Type B pancreatic cell (in vitro differentiated cells): ENCODE data around the gene GKN2. TPM values are rescaled to one million over a fixed set of nuclear protein-coding genes. Genes with fewer than 3 reads are reported as not detected.

Experiments
- DNase-seq: peaks from one replicate; pipeline ENCODE4 v3.0.0; 2021; ENCODE audit warnings: mixed read lengths; ENCODE audit not compliant: unreplicated experiment; ENCODE audit errors: extremely low spot score
- H3K27ac Mint-ChIP-seq: 2 replicates; pipeline ENCODE4 v1.8.0; 2021; ENCODE audit warnings: mild to moderate bottlenecking, mixed read lengths
- H3K27me3 Mint-ChIP-seq: 2 replicates; pipeline ENCODE4 v1.8.0; 2021; ENCODE audit warnings: mixed read lengths
- H3K36me3 Mint-ChIP-seq: 2 replicates; pipeline ENCODE4 v1.8.0; 2021; ENCODE audit warnings: mixed read lengths
- H3K4me1 Mint-ChIP-seq: one replicate; pipeline ENCODE4 v1.8.0; 2021; ENCODE audit warnings: mixed read lengths; ENCODE audit not compliant: unreplicated experiment
- H3K4me3 Mint-ChIP-seq: 2 replicates; pipeline ENCODE4 v1.8.0; 2021; ENCODE audit warnings: mild to moderate bottlenecking, mixed read lengths
- H3K9me3 Mint-ChIP-seq: 2 replicates; pipeline ENCODE4 v1.8.0; 2021; ENCODE audit warnings: mixed read lengths
- total RNA-seq: library from RNA; stranded (reverse); gene quantifications from 2 replicates; pipeline ENCODE4 v1.2.1, GENCODE V29; 2021; ENCODE audit warnings: low replicate concordance
- TF ChIP-seq, protein P1 (sequence below): fragments of 200-600 bp; sonication (generic); conservative IDR thresholded peaks from 2 replicates; pipeline ENCODE4 v1.5.0; 2021; ENCODE audit warnings: antibody characterized with exemption, mild to moderate bottlenecking

Gene GKN2
- total RNA-seq, 1 donor from 2014 or later, result 0.92 TPM

- Mint-ChIP-seq H3K4me1 (no peaks in the 10 kb centered on the region), H3K27me3 (peaks cover 25% of the 10 kb centered on the region), H3K36me3 (no peaks in the 10 kb centered on the region), H3K27ac (no peak overlapping the region), H3K4me3 (no peak overlapping the region), H3K9me3 (no peaks in the 10 kb centered on the region)
- TF ChIP-seq, protein P1, sequence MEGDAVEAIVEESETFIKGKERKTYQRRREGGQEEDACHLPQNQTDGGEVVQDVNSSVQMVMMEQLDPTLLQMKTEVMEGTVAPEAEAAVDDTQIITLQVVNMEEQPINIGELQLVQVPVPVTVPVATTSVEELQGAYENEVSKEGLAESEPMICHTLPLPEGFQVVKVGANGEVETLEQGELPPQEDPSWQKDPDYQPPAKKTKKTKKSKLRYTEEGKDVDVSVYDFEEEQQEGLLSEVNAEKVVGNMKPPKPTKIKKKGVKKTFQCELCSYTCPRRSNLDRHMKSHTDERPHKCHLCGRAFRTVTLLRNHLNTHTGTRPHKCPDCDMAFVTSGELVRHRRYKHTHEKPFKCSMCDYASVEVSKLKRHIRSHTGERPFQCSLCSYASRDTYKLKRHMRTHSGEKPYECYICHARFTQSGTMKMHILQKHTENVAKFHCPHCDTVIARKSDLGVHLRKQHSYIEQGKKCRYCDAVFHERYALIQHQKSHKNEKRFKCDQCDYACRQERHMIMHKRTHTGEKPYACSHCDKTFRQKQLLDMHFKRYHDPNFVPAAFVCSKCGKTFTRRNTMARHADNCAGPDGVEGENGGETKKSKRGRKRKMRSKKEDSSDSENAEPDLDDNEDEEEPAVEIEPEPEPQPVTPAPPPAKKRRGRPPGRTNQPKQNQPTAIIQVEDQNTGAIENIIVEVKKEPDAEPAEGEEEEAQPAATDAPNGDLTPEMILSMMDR, result no peak
- DNase-seq, result no peak
Measured at GRCh38 chr2:68937346-68938055, 15.2 kb downstream of the GKN2 start.

DNA sequence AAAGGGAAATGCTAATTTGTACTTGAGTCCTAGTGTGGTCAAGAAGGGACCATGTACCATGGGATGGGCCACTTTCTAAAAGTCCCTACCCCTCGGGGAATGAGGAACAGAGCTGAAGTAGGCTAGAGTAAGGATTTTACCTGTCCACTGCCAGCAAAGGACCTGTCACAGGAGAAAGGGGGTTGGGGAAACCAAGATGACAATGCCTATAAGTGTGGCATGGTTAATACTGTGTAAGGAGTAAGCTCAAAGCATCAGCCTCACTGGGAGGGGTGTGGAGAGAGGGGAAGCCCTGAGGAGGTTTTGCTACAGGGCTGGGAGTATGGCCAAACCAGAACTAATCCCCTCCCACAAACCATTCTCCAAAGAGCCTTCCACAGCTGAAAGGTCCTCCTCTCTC is 15.8 kb downstream of the GKN2 start:
- H3K27me3 Mint-ChIP-seq, result peaks cover 21% of the 10 kb centered on the region
- no peaks in the 10 kb centered on the region for H3K36me3 Mint-ChIP-seq
- H3K4me3 Mint-ChIP-seq, result no peak overlapping the region
- H3K4me1 Mint-ChIP-seq, result no peaks in the 10 kb centered on the region
- H3K9me3 Mint-ChIP-seq, result no peaks in the 10 kb centered on the region
- DNase-seq, result no peak
- H3K27ac Mint-ChIP-seq, result no peak overlapping the region
- TF ChIP-seq, protein P1, result no peak

- no peak for DNase-seq
- Mint-ChIP-seq H3K27ac (no peak overlapping the region), H3K4me1 (no peaks in the 10 kb centered on the region)
Measured at GRCh38 chr2:68936427-68936826, 16.3 kb downstream of the GKN2 start.

GRCh38 chr2:68935471-68935870 is 17.2 kb downstream of the GKN2 start:
- no peaks in the 10 kb centered on the region for H3K4me1 Mint-ChIP-seq
- TF ChIP-seq, protein P1, result no peak
- no peak overlapping the region for H3K27ac Mint-ChIP-seq
- no peaks in the 10 kb centered on the region for H3K36me3 Mint-ChIP-seq
- H3K27me3 Mint-ChIP-seq, result peaks cover 15% of the 10 kb centered on the region
- no peak for DNase-seq
- H3K4me3 Mint-ChIP-seq, result no peak overlapping the region
- no peaks in the 10 kb centered on the region for H3K9me3 Mint-ChIP-seq

More at GRCh38 chr2:68936427-68936826, 16.3 kb downstream of the GKN2 start:
- Mint-ChIP-seq H3K36me3 (no peaks in the 10 kb centered on the region), H3K27me3 (peaks cover 21% of the 10 kb centered on the region), H3K9me3 (no peaks in the 10 kb centered on the region), H3K4me3 (no peak overlapping the region)
- TF ChIP-seq, protein P1, result no peak

DNA sequence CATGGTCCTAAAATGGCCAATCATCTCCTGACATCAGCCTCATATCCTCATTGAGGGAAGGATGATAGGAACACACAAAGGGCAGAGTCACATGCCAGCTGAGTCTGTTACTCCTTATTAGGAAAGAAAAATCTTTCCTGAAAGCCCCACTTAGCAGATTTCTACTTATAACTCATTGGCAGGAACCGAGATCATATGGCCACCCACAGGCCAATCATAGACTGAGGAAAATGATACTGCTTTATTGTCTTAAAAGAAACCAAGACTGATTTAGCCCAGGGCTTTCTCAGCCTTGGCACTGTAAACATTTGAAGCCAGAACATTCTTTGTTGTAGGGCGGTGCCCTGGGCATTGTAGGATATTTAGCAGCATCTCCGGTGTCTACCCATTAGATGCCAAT is 18.7 kb downstream of the GKN2 start:
- Mint-ChIP-seq H3K4me1 (no peaks in the 10 kb centered on the region), H3K27me3 (peaks cover 15% of the 10 kb centered on the region), H3K36me3 (no peaks in the 10 kb centered on the region), H3K27ac (no peak overlapping the region), H3K4me3 (no peak overlapping the region), H3K9me3 (no peaks in the 10 kb centered on the region)
- TF ChIP-seq, protein P1, result no peak
- DNase-seq, result no peak
